ENCODE data around the gene AVEN.

The AVEN gene

DNA sequence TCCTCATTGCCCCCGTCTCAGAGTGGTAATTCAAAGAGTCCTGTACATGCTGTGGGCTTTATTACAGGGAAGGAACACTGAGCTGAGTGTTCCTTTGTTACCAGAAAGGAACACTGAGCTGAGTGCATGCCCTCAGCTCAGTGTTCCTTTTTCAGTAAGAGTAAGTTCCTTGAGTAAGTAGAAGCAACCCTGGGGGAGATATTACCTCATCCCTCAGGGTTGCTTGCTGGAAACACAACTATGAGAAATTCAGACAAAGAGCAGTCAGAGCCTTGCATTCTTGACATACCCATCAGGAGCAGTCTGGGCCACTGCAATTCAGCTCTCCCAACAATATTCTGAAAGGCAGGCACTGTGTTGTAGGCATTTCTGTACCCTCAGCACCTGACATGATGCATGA lies 53.7 kb downstream of the AVEN start:
- DNase-seq (ENCODE audit: low read depth) = peak; percentile 94

- DNase-seq (ENCODE audit: low read depth) = no peak
Measured at GRCh38 chr15:33982516-33982915, 56.5 kb downstream of the AVEN start.

GRCh38 chr15:33980159-33980558 lies 58.8 kb downstream of the AVEN start:
- no peak for DNase-seq (ENCODE audit: low read depth)

GRCh38 chr15:33975022-33975565 lies 63.9 kb downstream of the AVEN start:
- DNase-seq (ENCODE audit: low read depth) = peak; percentile 28

GRCh38 chr15:33971811-33972210 lies 67.2 kb downstream of the AVEN start:
- DNase-seq (ENCODE audit: low read depth) = no peak

- no peak for DNase-seq (ENCODE audit: low read depth)
Measured at GRCh38 chr15:33968821-33969220, 70.2 kb downstream of the AVEN start.

GRCh38 chr15:33968224-33968623 lies 70.8 kb downstream of the AVEN start, which contains the start of gene CHRM5:
Gene CHRM5 (plus strand): TSS chr15:33968497. CDS start chr15:34062718, 94,221 bp downstream.
- DNase-seq (ENCODE audit: low read depth) = no peak

GRCh38 chr15:33964665-33965040 lies 74.4 kb downstream of the AVEN start:
- DNase-seq (ENCODE audit: low read depth) = peak; percentile 67

DNA sequence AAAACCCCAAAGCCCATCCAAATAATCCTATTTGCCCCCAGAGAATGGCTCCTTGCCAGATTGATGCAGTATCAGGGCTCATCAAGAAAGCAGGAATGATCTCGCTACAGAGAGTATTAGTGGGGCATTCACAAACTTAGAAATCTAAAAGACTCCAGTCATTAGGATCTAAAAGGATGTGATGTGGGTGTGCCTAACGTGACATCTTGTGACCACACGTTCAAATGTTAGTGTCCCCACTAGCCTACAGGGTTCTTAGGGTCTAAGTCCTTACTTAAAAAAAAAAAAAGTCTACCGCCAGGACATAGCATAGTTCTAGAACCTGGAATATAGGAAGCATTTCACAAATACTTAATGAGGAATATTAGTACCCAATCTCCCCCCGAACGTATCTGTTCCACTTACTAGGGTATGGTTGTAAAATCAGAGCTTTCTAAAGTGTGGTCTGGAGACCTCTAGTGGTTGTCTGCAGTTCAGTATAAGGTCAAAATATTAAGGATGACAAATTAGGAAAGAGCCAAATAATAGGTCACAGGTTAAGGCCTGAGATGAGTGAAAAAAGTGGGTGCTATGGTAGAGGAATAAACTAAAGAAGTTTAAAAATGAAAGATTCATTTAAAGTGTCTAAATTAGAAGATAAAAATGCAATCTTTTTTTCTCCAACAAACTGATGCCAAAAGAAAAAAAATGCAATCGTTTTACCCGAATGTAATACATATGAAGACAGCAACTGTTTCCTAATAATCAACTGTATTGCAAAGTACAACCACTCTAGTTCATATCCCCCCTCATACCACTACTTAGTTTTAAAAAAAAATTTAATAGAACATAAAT lies 75.0 kb downstream of the AVEN start:
- DNase-seq (ENCODE audit: low read depth) = peak; percentile 54

DNA sequence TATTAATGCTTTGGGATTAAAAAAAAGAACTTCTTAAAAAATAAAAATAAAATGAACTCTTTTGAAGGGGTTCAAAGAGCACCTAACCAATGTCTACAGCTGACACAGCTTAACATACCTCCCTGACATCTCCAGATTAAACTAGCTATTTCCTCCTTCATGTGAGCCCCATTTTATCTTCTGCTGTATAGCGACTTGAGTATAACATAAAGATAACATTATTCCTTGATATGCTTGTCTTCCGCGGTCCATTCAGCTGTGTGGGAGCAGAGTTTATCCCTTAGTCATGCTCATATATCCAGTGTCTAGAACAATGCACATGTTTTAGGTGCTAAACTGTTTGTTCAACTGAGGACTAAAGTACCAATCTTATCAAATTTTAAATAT lies 78.5 kb downstream of the AVEN start:
- DNase-seq (ENCODE audit: low read depth) = peak; percentile 43

DNA sequence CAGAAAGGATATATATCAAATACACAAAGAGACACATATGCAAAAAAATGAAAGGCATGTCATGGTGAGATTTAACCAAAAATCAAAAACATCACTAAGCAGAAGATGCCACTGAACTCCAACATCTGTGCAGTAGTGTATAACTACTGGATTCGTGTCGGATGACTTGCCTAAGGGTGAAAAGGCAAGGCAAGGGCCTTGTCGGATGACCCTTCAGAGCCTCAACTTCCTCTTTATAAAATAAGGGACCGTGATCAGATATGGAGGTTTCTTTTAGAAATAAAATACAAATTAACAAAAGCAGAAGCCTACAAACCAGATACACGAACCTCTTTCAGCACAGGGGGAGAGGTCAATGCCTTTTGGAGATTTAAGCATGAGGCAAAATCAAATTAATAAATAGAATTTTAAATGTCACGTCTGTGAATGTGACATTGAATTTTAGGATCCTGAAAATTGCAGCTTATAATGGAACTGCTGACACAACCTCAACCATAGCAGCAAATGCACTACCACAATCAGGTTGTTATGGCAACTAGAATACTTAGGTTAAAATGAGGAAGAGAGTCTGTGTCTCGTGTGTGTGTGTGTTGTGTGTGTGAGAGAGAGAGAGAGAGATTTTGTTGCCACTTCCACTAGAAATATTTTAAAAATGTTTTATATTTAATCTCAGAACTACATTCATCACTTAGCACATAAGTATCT lies 79.0 kb downstream of the AVEN start:
- DNase-seq (ENCODE audit: low read depth) = no peak

DNA sequence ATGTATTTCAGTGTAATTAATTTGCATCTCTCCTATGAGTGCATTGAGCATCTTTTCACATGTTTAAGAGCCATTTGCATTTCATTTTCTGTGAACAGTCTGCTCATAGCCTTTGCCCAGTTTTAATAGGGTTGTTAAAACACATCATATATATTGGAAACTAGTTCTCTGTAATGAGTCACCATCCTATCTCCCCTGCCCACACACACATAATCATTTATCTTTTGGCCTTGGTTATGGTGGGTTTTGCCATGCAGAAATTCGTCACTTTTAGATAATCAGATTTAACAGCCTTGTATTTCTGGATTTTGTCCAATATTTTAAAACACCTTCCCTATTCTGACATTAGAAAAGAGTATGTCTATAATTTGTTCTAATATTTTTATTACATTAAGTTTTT lies 82.6 kb downstream of the AVEN start:
- peak; percentile 25 for DNase-seq (ENCODE audit: low read depth)

- DNase-seq (ENCODE audit: low read depth) = no peak
Measured at GRCh38 chr15:33955945-33956344, 83.1 kb downstream of the AVEN start.

DNA sequence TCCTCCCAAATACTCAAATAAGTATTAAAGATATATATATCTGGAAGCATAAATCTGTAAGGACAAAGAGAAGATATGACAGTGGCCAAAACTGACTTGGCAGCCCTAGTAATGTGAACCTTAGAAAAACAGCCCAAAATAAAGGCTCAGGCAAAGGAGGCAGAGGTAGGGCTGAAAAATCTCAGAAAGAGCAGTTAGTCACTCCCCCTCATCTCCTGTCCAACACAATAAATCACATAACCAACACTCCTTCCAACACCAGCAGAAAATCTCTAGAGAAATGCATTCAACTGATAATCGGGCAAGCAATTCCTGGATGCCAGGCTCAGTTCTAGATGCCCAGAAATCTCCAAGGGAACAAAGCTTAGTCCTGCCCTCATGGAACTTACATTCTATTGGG lies 92.9 kb downstream of the AVEN start:
- peak; percentile 39 for DNase-seq (ENCODE audit: low read depth)

DNA sequence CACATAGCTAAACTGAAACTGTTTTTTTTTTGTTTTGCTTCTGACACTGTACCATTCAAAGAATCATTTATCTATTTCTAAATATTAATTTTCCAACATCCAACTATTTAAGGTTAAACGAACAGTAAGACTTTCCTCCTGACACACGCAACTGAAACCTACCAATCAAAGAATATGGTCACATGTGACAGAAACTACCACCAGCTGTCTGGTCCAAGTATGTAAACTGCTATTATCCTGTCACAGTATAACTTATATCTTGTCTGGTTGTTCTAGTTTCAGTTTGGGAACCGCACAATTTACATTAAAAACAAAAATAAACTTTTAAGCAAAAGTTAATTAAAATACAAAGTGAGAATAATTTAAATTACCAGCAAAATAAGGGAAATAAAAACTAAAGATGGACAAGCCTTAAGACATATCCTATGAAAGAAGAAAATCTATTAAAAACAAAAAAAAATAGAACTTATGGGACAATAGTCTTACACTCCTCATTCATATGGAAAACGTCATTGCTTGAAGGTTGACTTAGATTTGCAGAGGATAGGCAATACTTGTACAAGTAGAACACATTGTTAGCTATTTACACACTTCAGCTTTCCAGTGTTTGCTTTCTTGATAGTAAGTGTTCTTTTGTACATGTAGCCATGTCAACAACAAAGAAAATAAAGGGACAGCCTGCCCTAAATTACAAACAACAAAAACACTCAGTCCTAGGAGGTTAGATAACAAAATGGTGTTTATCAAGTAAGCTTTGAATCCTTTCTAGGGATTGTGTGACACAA lies 97.5 kb downstream of the AVEN start:
- DNase-seq (ENCODE audit: low read depth) = no peak

DNA sequence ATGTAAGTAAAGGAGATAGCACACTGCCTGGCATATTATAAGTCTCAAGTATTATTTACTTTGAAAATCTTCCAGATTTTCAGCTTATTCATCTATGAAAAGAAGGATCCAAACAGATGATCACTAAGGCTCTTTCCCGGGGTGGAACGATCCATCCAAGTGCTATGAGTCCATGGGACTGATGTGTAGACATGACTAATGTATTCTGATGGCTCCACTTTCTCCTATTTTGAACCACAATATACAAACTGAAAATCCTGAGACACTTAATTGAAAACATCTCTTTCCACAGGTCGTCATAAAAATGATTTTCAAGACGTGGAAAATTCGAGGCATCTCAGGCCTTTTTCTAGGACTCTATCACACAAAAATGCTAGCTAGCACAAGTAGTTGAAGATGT lies 104.1 kb downstream of the AVEN start:
- DNase-seq (ENCODE audit: low read depth) = no peak

DNA sequence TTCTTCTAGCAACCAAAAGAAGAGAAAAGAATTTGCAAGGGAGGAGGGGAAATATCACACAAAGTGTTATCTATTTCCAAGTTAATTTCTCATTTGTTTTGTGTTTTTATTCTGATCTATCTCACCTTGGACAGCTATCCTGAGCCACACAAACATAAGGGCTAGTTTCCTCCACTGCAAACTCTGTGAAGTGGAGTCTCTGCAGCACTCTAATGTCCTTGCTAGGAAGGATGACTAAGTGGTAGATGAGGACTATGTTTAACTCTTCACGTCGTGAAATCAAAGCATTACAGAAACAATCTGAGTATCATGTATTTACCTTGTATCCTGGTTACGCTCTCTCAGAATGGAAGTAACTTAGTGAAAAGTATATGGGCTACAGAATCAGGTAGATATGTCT lies 104.6 kb downstream of the AVEN start:
- no peak for DNase-seq (ENCODE audit: low read depth)

DNA sequence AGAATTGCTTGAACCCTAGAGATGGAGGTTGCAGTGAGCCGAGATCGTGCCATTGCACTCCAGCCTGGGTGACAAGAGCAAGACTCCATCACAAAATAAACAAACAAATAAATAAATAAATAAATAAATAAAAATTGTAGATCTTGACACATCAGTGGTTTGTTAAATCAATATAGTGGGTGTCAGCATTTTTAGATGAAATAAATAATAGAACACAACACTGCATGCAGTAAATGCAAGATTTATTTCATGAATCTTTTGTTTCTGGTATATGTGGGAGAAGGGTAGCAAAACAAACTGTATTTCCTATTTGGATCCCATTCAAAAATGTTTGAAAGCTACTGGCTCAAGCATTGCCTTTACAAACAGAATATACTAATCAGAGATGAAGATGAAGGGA lies 106.3 kb downstream of the AVEN start:
- DNase-seq (ENCODE audit: low read depth) = no peak

DNA sequence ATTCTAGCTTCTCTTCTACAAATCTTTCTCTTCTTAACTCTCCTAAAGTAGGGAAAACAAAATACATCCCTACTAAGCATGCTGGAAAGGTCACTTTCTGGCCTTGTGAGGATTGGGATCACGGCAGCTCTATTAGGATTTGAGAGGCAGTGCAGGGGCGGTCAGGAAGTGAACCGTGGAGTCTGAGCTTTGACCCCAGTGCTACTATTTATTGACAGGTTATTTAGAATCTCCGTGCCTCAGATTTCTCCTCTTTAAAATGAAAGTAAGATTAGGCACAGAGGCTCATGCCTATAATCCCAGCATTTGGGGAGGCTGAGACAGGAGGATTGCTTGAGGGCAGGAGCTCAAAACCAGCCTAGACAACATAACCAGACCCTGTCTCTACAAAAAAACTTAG lies 112.7 kb downstream of the AVEN start:
- DNase-seq (ENCODE audit: low read depth) = no peak

DNA sequence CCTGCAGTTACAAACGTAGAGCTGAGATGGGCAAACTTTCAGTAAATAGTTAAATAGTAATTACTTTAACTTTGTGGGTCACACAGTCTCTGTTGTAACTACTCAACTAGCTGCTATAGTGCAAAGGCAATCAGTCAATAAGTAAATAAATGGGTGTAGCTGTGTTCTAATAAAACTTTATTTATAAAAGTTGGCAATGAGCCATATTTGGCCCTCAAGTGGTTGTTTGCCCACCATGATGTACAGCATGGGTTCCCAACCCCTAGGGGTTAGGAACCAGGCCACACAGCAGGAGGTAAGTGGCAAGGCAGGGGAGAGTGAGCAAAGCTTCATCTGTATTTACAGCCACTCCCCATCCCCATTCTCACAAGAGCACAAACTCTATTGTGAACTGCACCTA lies 115.6 kb downstream of the AVEN start:
- DNase-seq (ENCODE audit: low read depth) = no peak

GRCh38 chr15:33915571-33916407 lies 123.2 kb downstream of the AVEN start:
- DNase-seq (ENCODE audit: low read depth) = no peak

GRCh38 chr15:33913459-33913858 lies 125.5 kb downstream of the AVEN start:
- peak; percentile 39 for DNase-seq (ENCODE audit: low read depth)
